ENCODE results near the gene STRIP2. TPM values are rescaled to one million over a fixed set of nuclear protein-coding genes. Genes with fewer than 3 reads are reported as not detected.
"Not testable (repeated sequence)": the region's sequence is repeated elsewhere in the genome, so short reads cannot be mapped to it uniquely, and the experiment has no call there.

STRIP2 gene
- total RNA-seq, 4 donors from 2014 or later, result 0.54 to 1.7 (median 1.3) TPM

DNA sequence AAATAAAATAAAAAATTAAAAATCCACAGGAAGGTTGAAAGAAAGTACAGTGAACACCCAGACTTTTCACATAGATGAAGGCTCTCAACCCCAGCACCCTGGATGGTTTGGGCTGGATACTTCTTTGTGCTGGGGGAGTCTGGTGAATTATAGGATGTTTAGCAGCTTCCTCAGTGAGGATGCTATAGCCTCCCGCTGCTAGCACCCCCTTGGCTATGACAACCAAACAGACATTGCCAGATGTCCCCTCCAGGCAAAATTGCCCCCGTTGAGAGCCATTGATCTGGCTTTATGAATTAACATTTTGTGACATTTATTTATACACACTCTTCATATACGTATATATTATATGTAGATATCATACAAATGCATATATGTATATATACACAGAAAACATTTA lies 89.7 kb downstream of the STRIP2 start:
- no peaks in the 10 kb centered on the region for H3K9me3 ChIP-seq
- no peak overlapping the region for H3K27ac ChIP-seq
- H3K4me3 ChIP-seq, result no peak overlapping the region
- H3K36me3 ChIP-seq, result no peaks in the 10 kb centered on the region
- TF ChIP-seq CTCF (IDR thresholded peaks at IDR 0.05) (no peak), POLR2A (IDR thresholded peaks at IDR 0.05) (no peak)
- no peaks in the 10 kb centered on the region for H3K27me3 ChIP-seq
- DNase-seq, result no peak
- no peaks in the 10 kb centered on the region for H3K4me1 ChIP-seq

- not testable (repeated sequence) for H3K4me3 ChIP-seq, H3K36me3 ChIP-seq, H3K9me3 ChIP-seq, H3K27me3 ChIP-seq, H3K4me1 ChIP-seq, DNase-seq, H3K27ac ChIP-seq
Measured at GRCh38 chr7:129524405-129524804, 90.2 kb downstream of the STRIP2 start.

GRCh38 chr7:129525225-129525862 lies 91.1 kb downstream of the STRIP2 start:
- Histone ChIP-seq H3K9me3 (no peaks in the 10 kb centered on the region), H3K27me3 (no peaks in the 10 kb centered on the region), H3K4me1 (no peaks in the 10 kb centered on the region), H3K27ac (no peak overlapping the region), H3K4me3 (no peak overlapping the region), H3K36me3 (no peaks in the 10 kb centered on the region)
- no peak for DNase-seq
- TF ChIP-seq CTCF (IDR thresholded peaks at IDR 0.05) (no peak), POLR2A (IDR thresholded peaks at IDR 0.05) (no peak)

GRCh38 chr7:129529643-129530042 lies 95.4 kb downstream of the STRIP2 start:
- Histone ChIP-seq H3K4me1 (no peaks in the 10 kb centered on the region), H3K36me3 (no peaks in the 10 kb centered on the region), H3K27ac (no peak overlapping the region), H3K27me3 (no peaks in the 10 kb centered on the region), H3K9me3 (no peaks in the 10 kb centered on the region), H3K4me3 (no peak overlapping the region)
- DNase-seq, result no peak
- TF ChIP-seq CTCF (IDR thresholded peaks at IDR 0.05) (no peak), POLR2A (IDR thresholded peaks at IDR 0.05) (no peak)

DNA sequence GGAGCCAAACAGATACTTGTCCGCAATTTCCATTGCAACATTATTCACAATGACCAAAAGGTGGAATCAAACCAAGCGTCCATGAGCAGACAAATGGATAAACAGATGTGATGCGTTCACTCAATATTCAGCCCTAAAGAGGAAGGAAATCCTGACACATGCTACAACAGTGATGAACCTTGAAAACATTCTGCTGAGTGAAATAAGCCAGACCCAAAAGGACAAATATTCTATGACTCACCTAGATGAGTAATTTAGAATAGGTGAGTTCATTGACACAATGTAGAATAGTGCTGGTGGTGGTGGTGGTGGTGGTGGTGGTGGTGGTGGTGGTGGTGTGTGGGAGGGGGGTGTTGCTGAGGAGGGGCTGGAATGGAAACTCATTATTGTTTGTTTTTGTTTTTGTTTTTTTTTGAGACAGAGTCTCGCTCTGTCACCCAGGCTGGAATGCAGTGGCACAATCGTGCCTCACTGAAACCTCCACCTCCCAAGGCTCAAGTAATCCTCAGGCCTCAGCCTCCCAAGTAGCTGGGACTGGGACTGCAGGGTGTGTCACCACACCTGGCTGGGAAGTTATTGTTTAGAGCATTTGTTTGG lies 96.7 kb downstream of the STRIP2 start:
- Histone ChIP-seq H3K27me3 (no peaks in the 10 kb centered on the region), H3K27ac (no peak overlapping the region), H3K4me3 (no peak overlapping the region), H3K9me3 (no peaks in the 10 kb centered on the region), H3K36me3 (no peaks in the 10 kb centered on the region), H3K4me1 (no peaks in the 10 kb centered on the region)
- DNase-seq, result no peak
- TF ChIP-seq POLR2A (IDR thresholded peaks at IDR 0.05), result no peak

- TF ChIP-seq POLR2A (IDR thresholded peaks at IDR 0.05), result no peak
- no peak for TF ChIP-seq CTCF (IDR thresholded peaks at IDR 0.05)
- Histone ChIP-seq H3K27me3 (no peaks in the 10 kb centered on the region), H3K4me1 (no peaks in the 10 kb centered on the region), H3K4me3 (no peak overlapping the region), H3K9me3 (no peaks in the 10 kb centered on the region), H3K36me3 (no peaks in the 10 kb centered on the region), H3K27ac (no peak overlapping the region)
- DNase-seq, result no peak
Measured at GRCh38 chr7:129531721-129532120, 97.5 kb downstream of the STRIP2 start.

DNA sequence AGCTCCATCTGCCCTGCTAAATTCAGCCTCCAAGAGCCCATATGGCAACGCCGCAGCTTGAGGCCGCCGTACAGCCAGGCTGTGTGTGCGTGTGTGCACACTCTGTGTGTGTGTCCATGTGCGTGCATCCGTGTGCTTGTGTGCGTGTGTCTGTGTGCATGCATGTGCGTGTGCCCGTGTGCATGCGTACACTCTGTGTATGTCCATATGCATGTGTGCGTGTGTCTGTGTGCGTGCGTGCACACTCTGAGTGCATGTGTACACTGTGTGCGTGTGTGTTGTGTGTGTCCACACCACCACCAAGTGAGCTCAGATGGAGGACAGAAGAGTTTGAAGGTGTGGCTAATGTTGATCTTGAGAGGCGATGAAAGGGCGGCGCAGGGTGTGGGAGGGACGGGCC lies 98.1 kb downstream of the STRIP2 start:
- Histone ChIP-seq H3K27me3 (no peaks in the 10 kb centered on the region), H3K36me3 (no peaks in the 10 kb centered on the region), H3K27ac (no peak overlapping the region), H3K4me1 (no peaks in the 10 kb centered on the region), H3K4me3 (no peak overlapping the region), H3K9me3 (no peaks in the 10 kb centered on the region)
- no peak for DNase-seq
- TF ChIP-seq POLR2A (IDR thresholded peaks at IDR 0.05), result no peak
- TF ChIP-seq CTCF (IDR thresholded peaks at IDR 0.05), result no peak

DNA sequence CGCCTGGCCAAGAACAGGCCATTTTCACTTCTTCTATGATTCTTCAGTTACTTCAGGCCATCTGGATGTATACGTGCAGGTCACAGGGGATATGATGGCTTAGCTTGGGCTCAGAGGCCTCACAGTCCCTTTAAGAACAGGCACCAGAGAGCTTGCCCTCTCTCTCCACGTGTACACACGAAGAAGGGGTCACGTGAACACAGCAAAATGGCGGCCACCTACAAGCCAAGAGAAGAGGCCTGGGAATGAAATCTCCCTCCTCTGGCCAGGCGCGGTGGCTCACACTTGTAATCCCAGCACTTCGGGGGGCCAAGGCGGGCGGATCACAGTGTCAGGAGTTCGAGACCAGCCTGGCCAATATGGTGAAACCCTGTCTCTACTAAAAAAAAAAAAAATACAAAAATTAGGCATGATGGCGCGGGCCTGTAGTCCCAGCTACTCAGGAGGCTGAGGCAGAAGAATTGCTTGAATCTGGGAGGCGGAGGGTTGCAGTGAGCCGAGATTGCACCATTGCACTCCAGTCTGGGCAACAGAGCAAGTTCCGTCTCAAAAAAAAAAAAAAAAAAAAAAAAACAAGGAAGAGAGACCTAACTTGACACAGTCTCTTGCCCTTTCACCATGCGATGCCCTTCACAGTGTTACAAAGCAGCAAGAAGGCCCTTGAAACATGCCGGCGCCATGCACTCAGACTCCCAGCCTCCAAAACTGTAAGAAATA lies 100.5 kb downstream of the STRIP2 start:
- DNase-seq, H3K27ac ChIP-seq, H3K4me3 ChIP-seq, H3K9me3 ChIP-seq, H3K27me3 ChIP-seq, H3K4me1 ChIP-seq, H3K36me3 ChIP-seq: not testable (repeated sequence)
